Fibroblast of villous mesenchyme (primary cell): ENCODE results near the gene USP47. TPM values are rescaled to one million over a fixed set of nuclear protein-coding genes. Genes with fewer than 3 reads are reported as not detected.

Source experiments
- DNase-seq: peaks from one replicate; pipeline ENCODE4 v3.0.0-alpha.2; 2010; ENCODE audit warnings: low read depth
- H3K4me3 ChIP-seq: 2 replicates; pipeline ENCODE4 v1.5.1; 2011; ENCODE audit warnings: low read depth, mild to moderate bottlenecking, low read length
- CTCF ChIP-seq: IDR thresholded peaks from 2 replicates; pipeline ENCODE4 v1.5.1; 2012; ENCODE audit warnings: low read depth, mild to moderate bottlenecking, low read length; ENCODE audit not compliant: insufficient read depth
- total RNA-seq: library from RNA; depleted of rRNA; stranded (reverse); fragments of >200 nt; gene quantifications from 2 replicates; pipeline ENCODE4 v1.2.3, GENCODE V29; 2012

USP47 gene
- total RNA-seq, 1 donor, result 116 TPM

DNA sequence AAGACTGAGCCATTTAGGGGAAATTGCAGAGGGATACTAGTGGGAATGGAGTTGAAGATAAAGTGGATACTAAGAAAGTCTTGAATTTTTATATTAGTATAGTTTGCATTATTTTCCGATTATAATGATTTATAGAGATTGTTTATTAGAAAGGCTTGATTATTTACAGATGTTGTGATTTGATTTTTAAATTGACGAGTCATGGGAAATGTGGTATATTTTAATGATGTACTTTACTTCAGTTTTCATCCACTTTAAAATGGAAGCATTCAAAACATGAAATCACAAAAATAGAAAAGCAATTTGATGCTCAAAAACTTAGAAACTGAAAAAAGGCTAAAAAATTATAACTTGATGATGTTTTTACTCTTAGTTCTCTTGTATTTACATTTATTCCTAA is 21.2 kb downstream of the USP47 start:
- TF ChIP-seq CTCF, result no peak
- no peak overlapping the region for H3K4me3 ChIP-seq
- DNase-seq, result no peak

DNA sequence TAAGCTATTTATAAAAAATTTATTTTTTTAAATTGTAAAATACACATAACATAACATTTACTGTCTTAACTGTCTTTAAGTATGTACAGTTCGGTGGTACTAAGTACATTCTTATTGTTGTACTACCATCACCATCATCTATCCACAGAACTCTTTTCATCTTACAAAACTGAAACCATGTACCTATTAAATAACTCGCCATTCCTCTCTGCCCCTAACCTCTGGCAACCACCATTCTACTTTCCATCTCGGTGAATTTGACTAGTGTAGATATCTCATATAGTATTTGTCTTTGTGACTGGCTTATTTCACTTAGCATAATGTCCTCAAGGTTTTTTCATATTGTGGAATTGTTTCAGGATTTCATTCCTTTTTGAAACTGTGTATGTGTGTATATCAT is 22.6 kb downstream of the USP47 start:
- no peak for TF ChIP-seq CTCF
- H3K4me3 ChIP-seq, result no peak overlapping the region
- no peak for DNase-seq

- no peak for DNase-seq
- no peak overlapping the region for H3K4me3 ChIP-seq
- no peak for TF ChIP-seq CTCF
These were observed 23.0 kb downstream of the USP47 start for GRCh38 chr11:11864803-11865202.

- DNase-seq, result peak; percentile 54
- H3K4me3 ChIP-seq, result no peak overlapping the region
- TF ChIP-seq CTCF, result no peak
These were observed 23.7 kb downstream of the USP47 start for GRCh38 chr11:11865449-11865848.

- TF ChIP-seq CTCF, result no peak
- no peak overlapping the region for H3K4me3 ChIP-seq
- no peak for DNase-seq
These were observed 24.4 kb downstream of the USP47 start for GRCh38 chr11:11866203-11866602.

DNA sequence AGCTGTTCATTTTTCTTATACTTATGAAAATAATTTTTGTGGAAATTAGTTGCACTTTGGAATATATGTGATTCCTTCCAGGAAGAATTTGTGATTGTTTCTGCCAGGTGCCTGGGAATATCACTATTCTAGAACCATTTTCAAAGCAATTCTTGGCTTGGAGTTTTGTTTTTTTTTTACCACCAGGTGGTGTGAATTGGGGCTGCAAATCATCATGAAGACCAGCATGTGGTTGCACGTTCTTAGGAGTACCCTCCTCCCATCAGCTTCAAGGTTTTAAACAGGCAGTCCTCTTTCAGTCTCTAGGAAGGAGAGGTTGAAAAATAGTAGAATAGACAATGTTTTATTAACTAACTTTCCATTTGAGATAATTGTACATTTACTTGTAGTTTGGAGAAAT is 25.9 kb downstream of the USP47 start:
- TF ChIP-seq CTCF, result no peak
- no peak for DNase-seq
- H3K4me3 ChIP-seq, result no peak overlapping the region

DNA sequence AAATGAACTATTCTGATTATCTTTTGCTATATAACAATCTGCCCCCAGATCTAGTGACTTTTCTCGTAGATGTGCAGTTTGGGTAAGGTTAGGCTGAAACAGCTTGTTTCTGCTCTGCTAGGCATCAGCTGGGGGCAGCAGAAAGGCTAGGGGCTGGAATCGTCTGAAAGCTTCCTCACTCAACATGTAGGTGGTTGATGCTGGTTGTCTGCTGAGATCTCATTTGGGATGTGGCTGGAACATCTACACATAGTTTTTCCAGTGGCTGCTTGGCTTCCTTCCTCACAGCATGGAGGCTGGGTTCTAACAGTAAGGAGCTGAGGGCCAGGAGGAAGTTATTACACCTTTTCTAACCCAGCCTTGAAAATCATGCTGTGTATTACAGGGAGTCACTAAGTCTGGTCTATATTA is 30.2 kb downstream of the USP47 start:
- no peak overlapping the region for H3K4me3 ChIP-seq
- TF ChIP-seq CTCF, result no peak
- DNase-seq, result no peak
